ENCODE results near the gene C3orf20.

DNA sequence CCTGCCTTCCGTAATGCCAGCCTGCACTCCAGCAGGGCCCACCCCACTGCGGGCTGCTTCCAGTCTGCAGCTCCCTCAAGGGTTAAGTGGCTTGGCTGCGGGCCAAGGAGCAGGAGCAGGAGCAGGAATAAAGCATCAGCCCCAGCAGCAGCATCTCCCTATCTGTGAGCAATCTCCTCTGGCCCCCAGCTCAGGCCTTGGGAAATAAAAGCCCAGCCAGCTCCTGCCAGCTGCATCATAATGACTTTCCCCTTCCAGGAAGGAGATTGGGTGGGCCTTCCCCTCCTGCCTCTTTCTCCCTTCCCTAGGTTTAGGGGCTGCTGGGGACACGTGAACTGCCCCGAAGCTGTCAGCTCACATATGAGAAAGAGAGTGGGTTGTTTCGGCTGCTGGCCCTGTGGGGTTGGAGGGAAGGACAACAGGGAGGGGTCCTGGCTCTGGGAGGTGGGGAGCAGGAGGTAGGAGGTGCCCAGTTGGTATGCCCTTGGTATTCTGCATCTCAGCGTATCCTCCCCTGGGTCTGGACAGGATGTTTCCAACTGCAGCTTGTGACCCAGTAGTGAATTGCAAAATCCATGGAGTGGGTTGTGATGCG is 109.2 kb downstream of the C3orf20 start:
- TF ChIP-seq POLR2A (IDR thresholded peaks at IDR 0.05; ENCODE audit: low read length), result no peak
- TF ChIP-seq GATA1 (IDR thresholded peaks at IDR 0.05; ENCODE audit: low read depth, low read length), result no peak

Data from erythroblast (primary cell).